Measurements from ENCODE around the gene PIGS. TPM values are rescaled to one million over a fixed set of nuclear protein-coding genes. Genes with fewer than 3 reads are reported as not detected.

The PIGS gene
- total and polyA plus RNA-seq, 2 donors, result 19.6 to 25.5 TPM

- Histone ChIP-seq H3K4me3 (ENCODE audit: low read length in 2 of 2) (no peak overlapping the region), H3K4me1 (ENCODE audit: control insufficient read depth in 2 of 2, insufficient read depth in 2 of 2, low read length in 2 of 2) (peaks cover 6 to 23% of the 10 kb centered on the region in 2 donors), H3K9me3 (ENCODE audit: control insufficient read depth in 2 of 2, insufficient read depth in 1 of 2, low read length in 1 of 2) (peaks cover 0 to 8% of the 10 kb centered on the region in 2 donors), H3K27me3 (ENCODE audit: control insufficient read depth in 2 of 2, insufficient read depth in 1 of 2, low read length in 1 of 2) (no peaks in the 10 kb centered on the region), H3K36me3 (ENCODE audit: control insufficient read depth in 2 of 2, insufficient read depth in 2 of 2, low read length in 1 of 2) (peaks cover 20 to 32% of the 10 kb centered on the region in 2 donors), H3K27ac (ENCODE audit: low read depth in 1 of 2, low read length in 1 of 2) (no peak overlapping the region)
- no peak for DNase-seq (ENCODE audit: low read depth in 6 of 9, low spot score in 9 of 9)
- WGBS, result 98% methylated on average over 14 of the region's 14 CpGs
Measured at GRCh38 chr17:28575126-28575795, 3.9 kb upstream of the PIGS start.

- DNase-seq (ENCODE audit: low read depth in 6 of 9, low spot score in 9 of 9), result no peak
- Histone ChIP-seq H3K4me1 (ENCODE audit: control insufficient read depth in 2 of 2, insufficient read depth in 2 of 2, low read length in 2 of 2) (peaks cover 9 to 26% of the 10 kb centered on the region in 2 donors), H3K36me3 (ENCODE audit: control insufficient read depth in 2 of 2, insufficient read depth in 2 of 2, low read length in 1 of 2) (peaks cover 16 to 26% of the 10 kb centered on the region in 2 donors), H3K27me3 (ENCODE audit: control insufficient read depth in 2 of 2, insufficient read depth in 1 of 2, low read length in 1 of 2) (no peaks in the 10 kb centered on the region), H3K27ac (ENCODE audit: low read depth in 1 of 2, low read length in 1 of 2) (no peak overlapping the region), H3K9me3 (ENCODE audit: control insufficient read depth in 2 of 2, insufficient read depth in 1 of 2, low read length in 1 of 2) (peaks cover 0 to 8% of the 10 kb centered on the region in 2 donors), H3K4me3 (ENCODE audit: low read length in 2 of 2) (no peak overlapping the region)
- 95% methylated on average over 7 of the region's 7 CpGs for WGBS
Measured at GRCh38 chr17:28574526-28574925, 3.2 kb upstream of the PIGS start.

- peaks cover 11 to 21% of the 10 kb centered on the region in 2 donors for H3K36me3 ChIP-seq (ENCODE audit: control insufficient read depth in 2 of 2, insufficient read depth in 2 of 2, low read length in 1 of 2)
- H3K4me3 ChIP-seq (ENCODE audit: low read length in 2 of 2), result no peak overlapping the region
- WGBS, result 98% methylated on average over 6 of the region's 6 CpGs
- no peak overlapping the region for H3K27ac ChIP-seq (ENCODE audit: low read depth in 1 of 2, low read length in 1 of 2)
- H3K4me1 ChIP-seq (ENCODE audit: control insufficient read depth in 2 of 2, insufficient read depth in 2 of 2, low read length in 2 of 2), result peaks cover 9 to 26% of the 10 kb centered on the region in 2 donors
- no peaks in the 10 kb centered on the region for H3K27me3 ChIP-seq (ENCODE audit: control insufficient read depth in 2 of 2, insufficient read depth in 1 of 2, low read length in 1 of 2)
- no peak for DNase-seq (ENCODE audit: low read depth in 6 of 9, low spot score in 9 of 9)
- H3K9me3 ChIP-seq (ENCODE audit: control insufficient read depth in 2 of 2, insufficient read depth in 1 of 2, low read length in 1 of 2), result peaks cover 0 to 8% of the 10 kb centered on the region in 2 donors
Measured at GRCh38 chr17:28573966-28574480, 2.7 kb upstream of the PIGS start.

- peaks cover 9 to 26% of the 10 kb centered on the region in 2 donors for H3K4me1 ChIP-seq (ENCODE audit: control insufficient read depth in 2 of 2, insufficient read depth in 2 of 2, low read length in 2 of 2)
- 96% methylated on average over 9 of the region's 9 CpGs for WGBS
- no peak overlapping the region for H3K27ac ChIP-seq (ENCODE audit: low read depth in 1 of 2, low read length in 1 of 2)
- no peaks in the 10 kb centered on the region for H3K27me3 ChIP-seq (ENCODE audit: control insufficient read depth in 2 of 2, insufficient read depth in 1 of 2, low read length in 1 of 2)
- no peak overlapping the region for H3K4me3 ChIP-seq (ENCODE audit: low read length in 2 of 2)
- H3K9me3 ChIP-seq (ENCODE audit: control insufficient read depth in 2 of 2, insufficient read depth in 1 of 2, low read length in 1 of 2), result peaks cover 0 to 8% of the 10 kb centered on the region in 2 donors
- peaks cover 6 to 16% of the 10 kb centered on the region in 2 donors for H3K36me3 ChIP-seq (ENCODE audit: control insufficient read depth in 2 of 2, insufficient read depth in 2 of 2, low read length in 1 of 2)
- no peak for DNase-seq (ENCODE audit: low read depth in 6 of 9, low spot score in 9 of 9)
Measured at GRCh38 chr17:28573521-28573920, 2.2 kb upstream of the PIGS start.

- no peak for DNase-seq (ENCODE audit: low read depth in 6 of 9, low spot score in 9 of 9)
- Histone ChIP-seq H3K4me3 (ENCODE audit: low read length in 2 of 2) (no peak overlapping the region), H3K27ac (ENCODE audit: low read depth in 1 of 2, low read length in 1 of 2) (no peak overlapping the region), H3K9me3 (ENCODE audit: control insufficient read depth in 2 of 2, insufficient read depth in 1 of 2, low read length in 1 of 2) (peaks cover 0 to 8% of the 10 kb centered on the region in 2 donors), H3K27me3 (ENCODE audit: control insufficient read depth in 2 of 2, insufficient read depth in 1 of 2, low read length in 1 of 2) (no peaks in the 10 kb centered on the region), H3K36me3 (ENCODE audit: control insufficient read depth in 2 of 2, insufficient read depth in 2 of 2, low read length in 1 of 2) (peaks cover under 1 to 11% of the 10 kb centered on the region in 2 donors), H3K4me1 (ENCODE audit: control insufficient read depth in 2 of 2, insufficient read depth in 2 of 2, low read length in 2 of 2) (peaks cover 9 to 26% of the 10 kb centered on the region in 2 donors)
Measured at GRCh38 chr17:28573040-28573380, 1.7 kb upstream of the PIGS start.

GRCh38 chr17:28572259-28573039 lies 1.1 kb upstream of the PIGS start:
- peak overlapping the region in 1 of 2 donors; percentile 73 for H3K4me3 ChIP-seq (ENCODE audit: low read length in 2 of 2)
- 82% methylated on average over 5 of the region's 5 CpGs for WGBS

GRCh38 chr17:28570716-28571360 lies 486 bp downstream of the PIGS start:
- H3K4me1 ChIP-seq (ENCODE audit: control insufficient read depth in 2 of 2, insufficient read depth in 2 of 2, low read length in 2 of 2), result peaks cover 9 to 18% of the 10 kb centered on the region in 2 donors
- no peaks in the 10 kb centered on the region for H3K27me3 ChIP-seq (ENCODE audit: control insufficient read depth in 2 of 2, insufficient read depth in 1 of 2, low read length in 1 of 2)
- H3K9me3 ChIP-seq (ENCODE audit: control insufficient read depth in 2 of 2, insufficient read depth in 1 of 2, low read length in 1 of 2), result peaks cover 0 to 3% of the 10 kb centered on the region in 2 donors
- peak in 1 of 9 donors; percentile 55 for DNase-seq (ENCODE audit: low read depth in 6 of 9, low spot score in 9 of 9)
- peak overlapping the region; percentile 64 to 85 for H3K27ac ChIP-seq (ENCODE audit: low read depth in 1 of 2, low read length in 1 of 2)
- H3K4me3 ChIP-seq (ENCODE audit: low read length in 2 of 2), result peak overlapping the region; percentile 73 to 98
- peaks cover 6 to 7% of the 10 kb centered on the region in 2 donors for H3K36me3 ChIP-seq (ENCODE audit: control insufficient read depth in 2 of 2, insufficient read depth in 2 of 2, low read length in 1 of 2)
- WGBS, result 2% methylated on average over 39 of the region's 39 CpGs

More at GRCh38 chr17:28572259-28573039, 1.1 kb upstream of the PIGS start:
- peaks cover 0 to 8% of the 10 kb centered on the region in 2 donors for H3K36me3 ChIP-seq (ENCODE audit: control insufficient read depth in 2 of 2, insufficient read depth in 2 of 2, low read length in 1 of 2)
- no peaks in the 10 kb centered on the region for H3K27me3 ChIP-seq (ENCODE audit: control insufficient read depth in 2 of 2, insufficient read depth in 1 of 2, low read length in 1 of 2)
- no peak for DNase-seq (ENCODE audit: low read depth in 6 of 9, low spot score in 9 of 9)
- H3K27ac ChIP-seq (ENCODE audit: low read depth in 1 of 2, low read length in 1 of 2), result no peak overlapping the region
- peaks cover 0 to 8% of the 10 kb centered on the region in 2 donors for H3K9me3 ChIP-seq (ENCODE audit: control insufficient read depth in 2 of 2, insufficient read depth in 1 of 2, low read length in 1 of 2)
- peaks cover 9 to 26% of the 10 kb centered on the region in 2 donors for H3K4me1 ChIP-seq (ENCODE audit: control insufficient read depth in 2 of 2, insufficient read depth in 2 of 2, low read length in 2 of 2)

- Histone ChIP-seq H3K36me3 (ENCODE audit: control insufficient read depth in 2 of 2, insufficient read depth in 2 of 2, low read length in 1 of 2) (peaks cover 7 to 9% of the 10 kb centered on the region in 2 donors), H3K9me3 (ENCODE audit: control insufficient read depth in 2 of 2, insufficient read depth in 1 of 2, low read length in 1 of 2) (peaks cover 0 to 3% of the 10 kb centered on the region in 2 donors), H3K4me1 (ENCODE audit: control insufficient read depth in 2 of 2, insufficient read depth in 2 of 2, low read length in 2 of 2) (peaks cover 9 to 18% of the 10 kb centered on the region in 2 donors), H3K27me3 (ENCODE audit: control insufficient read depth in 2 of 2, insufficient read depth in 1 of 2, low read length in 1 of 2) (no peaks in the 10 kb centered on the region), H3K4me3 (ENCODE audit: low read length in 2 of 2) (no peak overlapping the region), H3K27ac (ENCODE audit: low read depth in 1 of 2, low read length in 1 of 2) (no peak overlapping the region)
- WGBS, result 97% methylated on average over 1 of the region's 1 CpG
- DNase-seq (ENCODE audit: low read depth in 6 of 9, low spot score in 9 of 9), result no peak
Measured at GRCh38 chr17:28569446-28569845, 1.9 kb downstream of the PIGS start.
